Measurements from ENCODE around the gene TRIM13. TPM values are rescaled to one million over a fixed set of nuclear protein-coding genes. Genes with fewer than 3 reads are reported as not detected.

The TRIM13 gene
- total RNA-seq, 1 experiment from 2014 or later: 13.7 TPM

GRCh38 chr13:50016444-50016843 is 19.6 kb downstream of the TRIM13 start:
- peaks cover 9% of the 10 kb centered on the region for H3K36me3 ChIP-seq (ENCODE audit: low read depth, low read length)
- H3K79me2 ChIP-seq (ENCODE audit: low read length): no peaks in the 10 kb centered on the region
- intact Hi-C loops (cut with micrococcal nuclease): loop anchor here (2.0 kb wide), 1 partner anchor 14 kb away; no protein-coding TSS in a partner anchor
- no peak overlapping the region for H2AFZ ChIP-seq (ENCODE audit: low read length)
- no peaks in the 10 kb centered on the region for H3K9me2 ChIP-seq (replicated peaks; ENCODE audit: low read length)
- no TSS peak for BruUV-seq (replicated peaks)
- no peaks in the 10 kb centered on the region for H3K27me3 ChIP-seq (ENCODE audit: low read length)
- ATAC-seq (no peak), DNase-seq (no peak)
- CTCF ChIA-PET: no interaction called here
- no peak overlapping the region for H3K4me2 ChIP-seq (ENCODE audit: low read length)
- no peak overlapping the region for H3K4me3 ChIP-seq (ENCODE audit: low read length)
- H3K4me1 ChIP-seq (ENCODE audit: insufficient read depth, low read length): no peaks in the 10 kb centered on the region
- no peak overlapping the region for H3K9ac ChIP-seq (ENCODE audit: low read length)
- 0 out of 2 replicates have a peak, but pooled peaks cover 3% of the 10 kb centered on the region for H4K20me1 ChIP-seq (ENCODE audit: low read length)
- POLR2A ChIA-PET (ENCODE audit: unreplicated experiment): no interaction called here
- TF ChIP-seq CTCF (conservative IDR thresholded peaks at IDR 0.05; ENCODE audit: low read depth, low read length) (no peak), EZH2 (IDR thresholded peaks at IDR 0.05; ENCODE audit: low read length, unreplicated experiment) (no peak)
- no peaks in the 10 kb centered on the region for H3F3A ChIP-seq (ENCODE audit: low read length, unreplicated experiment)
- no peaks in the 10 kb centered on the region for H3K9me3 ChIP-seq (ENCODE audit: low read length)
- no peak overlapping the region for H3K27ac ChIP-seq (ENCODE audit: low read length)

DNA sequence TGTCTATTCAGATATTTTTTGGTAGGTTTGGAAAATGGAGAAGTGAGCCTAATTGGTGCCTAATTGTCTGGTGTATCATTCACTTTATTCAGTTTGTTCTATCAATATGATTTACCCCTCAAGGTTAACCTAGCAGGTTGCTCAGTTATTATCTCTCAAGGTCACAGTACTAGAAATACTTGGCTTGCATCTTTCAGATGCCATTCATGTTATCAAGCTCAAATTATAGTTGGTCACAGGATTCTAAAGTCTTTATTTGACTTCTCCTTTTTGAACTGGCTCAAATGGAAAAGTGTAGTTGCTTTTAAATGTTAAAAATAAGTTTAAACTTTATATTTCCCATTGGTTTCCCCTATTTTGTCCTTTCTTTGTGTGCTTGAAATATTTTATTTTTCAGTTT is 21.0 kb downstream of the TRIM13 start:
- ChIA-PET CTCF (no interaction called here), POLR2A (ENCODE audit: unreplicated experiment) (interaction anchor here (0.7 kb wide), 1 partner anchor 227 kb away, joined by 4 read pairs; no protein-coding TSS in a partner anchor)
- Histone ChIP-seq H3K4me1 (ENCODE audit: insufficient read depth, low read length) (no peaks in the 10 kb centered on the region), H3K27ac (ENCODE audit: low read length) (no peak overlapping the region), H3K4me2 (ENCODE audit: low read length) (no peak overlapping the region), H3K27me3 (ENCODE audit: low read length) (no peaks in the 10 kb centered on the region), H3K4me3 (ENCODE audit: low read length) (no peak overlapping the region), H3K79me2 (ENCODE audit: low read length) (no peaks in the 10 kb centered on the region), H3K9ac (ENCODE audit: low read length) (no peak overlapping the region), H4K20me1 (ENCODE audit: low read length) (no peaks in the 10 kb centered on the region), H3K36me3 (ENCODE audit: low read depth, low read length) (no peaks in the 10 kb centered on the region; the same call in 1 of the 2 replicates), H3F3A (ENCODE audit: low read length, unreplicated experiment) (no peaks in the 10 kb centered on the region), H3K9me2 (replicated peaks; ENCODE audit: low read length) (no peaks in the 10 kb centered on the region), H2AFZ (ENCODE audit: low read length) (no peak overlapping the region), H3K9me3 (ENCODE audit: low read length) (no peaks in the 10 kb centered on the region)
- intact Hi-C loops (cut with micrococcal nuclease): loop anchor here (2.0 kb wide), 1 partner anchor 15 kb away; no protein-coding TSS in a partner anchor
- DNase-seq (no peak), ATAC-seq (no peak)
- TF ChIP-seq EZH2 (IDR thresholded peaks at IDR 0.05; ENCODE audit: low read length, unreplicated experiment): no peak
- TF ChIP-seq CTCF (conservative IDR thresholded peaks at IDR 0.05; ENCODE audit: low read depth, low read length): no peak
- TF ChIP-seq EZH2phosphoT487 (IDR thresholded peaks at IDR 0.05; ENCODE audit: borderline replicate concordance, low read length): no peak
- no TSS peak for BruUV-seq (replicated peaks)

GRCh38 chr13:50025436-50025835 is 28.6 kb downstream of the TRIM13 start:
- BruUV-seq (replicated peaks): no TSS peak
- DNase-seq (no peak), ATAC-seq (no peak)
- Histone ChIP-seq H2AFZ (ENCODE audit: low read length) (no peak overlapping the region), H3K4me2 (ENCODE audit: low read length) (no peak overlapping the region), H3K9ac (ENCODE audit: low read length) (no peak overlapping the region), H4K20me1 (ENCODE audit: low read length) (no peaks in the 10 kb centered on the region), H3K4me1 (ENCODE audit: insufficient read depth, low read length) (no peaks in the 10 kb centered on the region), H3K9me2 (replicated peaks; ENCODE audit: low read length) (no peaks in the 10 kb centered on the region), H3K4me3 (ENCODE audit: low read length) (no peak overlapping the region), H3K27ac (ENCODE audit: low read length) (no peak overlapping the region), H3K27me3 (ENCODE audit: low read length) (no peaks in the 10 kb centered on the region), H3K79me2 (ENCODE audit: low read length) (no peaks in the 10 kb centered on the region), H3K36me3 (ENCODE audit: low read depth, low read length) (no peaks in the 10 kb centered on the region; the same call in 1 of the 2 replicates), H3F3A (ENCODE audit: low read length, unreplicated experiment) (no peaks in the 10 kb centered on the region), H3K9me3 (ENCODE audit: low read length) (no peaks in the 10 kb centered on the region)
- CTCF ChIA-PET: interaction anchor here (0.6 kb wide), 1 partner anchor 1261 kb away, joined by 3 read pairs; no protein-coding TSS in a partner anchor
- TF ChIP-seq CTCF (conservative IDR thresholded peaks at IDR 0.05; ENCODE audit: low read depth, low read length): no peak
- TF ChIP-seq EZH2phosphoT487 (IDR thresholded peaks at IDR 0.05; ENCODE audit: borderline replicate concordance, low read length): no peak
- no peak for TF ChIP-seq EZH2 (IDR thresholded peaks at IDR 0.05; ENCODE audit: low read length, unreplicated experiment)
- POLR2A ChIA-PET (ENCODE audit: unreplicated experiment): interaction anchor here (0.6 kb wide), 1 partner anchor 17 kb away, joined by 8 read pairs; no protein-coding TSS in a partner anchor
- intact Hi-C loops (cut with micrococcal nuclease): no loop called here

Measured in PC-3 (cell line).